Osteoblast (primary cell): Measurements from ENCODE around the gene EML1. TPM values are rescaled to one million over a fixed set of nuclear protein-coding genes. Genes with fewer than 3 reads are reported as not detected.

Source experiments
- DNase-seq: peaks from one replicate; pipeline ENCODE4 v3.0.0; 2011; ENCODE audit warnings: low spot score, mixed read lengths; ENCODE audit not compliant: insufficient read length; ENCODE audit errors: missing footprints
- H2AFZ ChIP-seq: 2 replicates; pipeline ENCODE4 v1.6.0; 2011; ENCODE audit warnings: mild to moderate bottlenecking, low read length
- H3K27ac ChIP-seq: 2 replicates; pipeline ENCODE4 v1.5.1; 2011; ENCODE audit warnings: mild to moderate bottlenecking, low read depth, low read length, moderate library complexity
- H3K27me3 ChIP-seq: 2 replicates; pipeline ENCODE4 v1.6.0; 2012; ENCODE audit warnings: mild to moderate bottlenecking, control low read depth, inconsistent platforms, low read length, moderate library complexity; ENCODE audit not compliant: insufficient read depth
- H3K36me3 ChIP-seq: 2 replicates; pipeline ENCODE4 v1.5.1; 2011; ENCODE audit warnings: mild to moderate bottlenecking, low read length, control low read depth, moderate library complexity; ENCODE audit not compliant: insufficient read depth
- H3K4me1 ChIP-seq: 2 replicates; pipeline ENCODE4 v1.5.1; 2011; ENCODE audit warnings: mild to moderate bottlenecking, low read length, control low read depth, moderate library complexity; ENCODE audit not compliant: insufficient read depth
- H3K4me2 ChIP-seq: 2 replicates; pipeline ENCODE4 v1.6.0; 2011; ENCODE audit warnings: mild to moderate bottlenecking, low read length; ENCODE audit not compliant: insufficient read depth
- H3K4me3 ChIP-seq: fragments of 200-600 bp; sonication (generic); 3 replicates; pipeline ENCODE4 v1.5.1; 2012; ENCODE audit warnings: mild to moderate bottlenecking, low read length, inconsistent platforms; ENCODE audit not compliant: insufficient read depth
- H3K79me2 ChIP-seq: 2 replicates; pipeline ENCODE4 v1.6.0; 2012; ENCODE audit warnings: mild to moderate bottlenecking, low read length, control low read depth, inconsistent platforms; ENCODE audit not compliant: insufficient read depth
- H3K9me3 ChIP-seq: 2 replicates; pipeline ENCODE4 v1.5.1; 2011; ENCODE audit warnings: low read depth, low read length, control low read depth
- H4K20me1 ChIP-seq: 2 replicates; pipeline ENCODE4 v1.6.0; 2012; ENCODE audit warnings: mild to moderate bottlenecking, low read length, control low read depth; ENCODE audit not compliant: insufficient read depth
- CTCF ChIP-seq: IDR thresholded peaks from 2 replicates; pipeline ENCODE4 v1.5.1; 2011; ENCODE audit warnings: mild to moderate bottlenecking, low read depth, low read length, moderate library complexity; ENCODE audit errors: extremely low read depth
- total RNA-seq: library from RNA; depleted of rRNA; stranded (reverse); fragments of >200 nt; gene quantifications from 2 replicates; pipeline ENCODE4 v1.2.3, GENCODE V29; 2012

Gene EML1
- total RNA-seq, 1 donor, result 46.7 TPM

GRCh38 chr14:99907761-99908652 lies 114.8 kb downstream of the EML1 start:
- Histone ChIP-seq H3K9me3 (no peaks in the 10 kb centered on the region), H3K27me3 (no peaks in the 10 kb centered on the region), H2AFZ (no peak overlapping the region), H3K79me2 (no peaks in the 10 kb centered on the region), H3K4me1 (peaks cover 20% of the 10 kb centered on the region), H3K4me2 (no peak overlapping the region), H3K36me3 (peaks cover 17% of the 10 kb centered on the region), H3K4me3 (no peak overlapping the region), H4K20me1 (no peaks in the 10 kb centered on the region), H3K27ac (no peak overlapping the region)
- DNase-seq, result no peak
- no peak for TF ChIP-seq CTCF

GRCh38 chr14:99908653-99909250 lies 115.5 kb downstream of the EML1 start:
- no peak overlapping the region for H3K4me3 ChIP-seq
- peaks cover 20% of the 10 kb centered on the region for H3K4me1 ChIP-seq
- H3K27me3 ChIP-seq, result no peaks in the 10 kb centered on the region
- H3K27ac ChIP-seq, result no peak overlapping the region
- no peak overlapping the region for H2AFZ ChIP-seq
- no peaks in the 10 kb centered on the region for H4K20me1 ChIP-seq
- no peak for DNase-seq
- no peaks in the 10 kb centered on the region for H3K9me3 ChIP-seq
- no peaks in the 10 kb centered on the region for H3K79me2 ChIP-seq
- TF ChIP-seq CTCF, result no peak
- H3K4me2 ChIP-seq, result no peak overlapping the region
- H3K36me3 ChIP-seq, result peaks cover 15% of the 10 kb centered on the region

DNA sequence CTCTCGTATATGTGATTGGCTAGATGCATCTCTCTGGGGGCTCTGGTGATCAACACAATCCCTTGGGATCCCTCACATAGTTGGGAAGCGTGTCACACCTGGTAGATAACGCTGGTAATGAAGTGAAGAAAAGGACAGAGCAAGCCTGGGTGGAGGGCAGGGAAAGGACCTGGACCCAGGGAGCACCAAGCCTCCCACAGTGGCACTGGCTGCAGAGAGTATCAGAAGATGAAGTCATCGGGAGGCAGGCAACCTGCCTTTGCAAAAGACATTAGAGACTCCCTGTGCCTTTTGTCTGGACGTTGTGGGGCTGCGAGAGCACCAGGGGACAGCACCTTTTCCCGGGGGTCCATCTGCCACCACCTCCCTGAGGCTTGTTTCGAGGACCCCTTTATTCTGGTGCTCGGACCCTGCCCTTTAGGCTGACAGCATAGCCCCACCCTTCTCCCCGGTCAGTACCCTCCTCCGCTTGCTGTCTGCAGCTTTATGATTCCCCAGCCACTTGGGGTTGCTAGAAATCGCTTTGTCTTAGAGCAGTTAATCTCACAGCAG lies 116.4 kb downstream of the EML1 start:
- Histone ChIP-seq H2AFZ (no peak overlapping the region), H4K20me1 (no peaks in the 10 kb centered on the region), H3K36me3 (peaks cover 15% of the 10 kb centered on the region), H3K9me3 (no peaks in the 10 kb centered on the region), H3K27me3 (no peaks in the 10 kb centered on the region), H3K4me1 (peaks cover 20% of the 10 kb centered on the region), H3K27ac (no peak overlapping the region), H3K79me2 (no peaks in the 10 kb centered on the region), H3K4me2 (no peak overlapping the region), H3K4me3 (no peak overlapping the region)
- DNase-seq, result peak; percentile 69
- no peak for TF ChIP-seq CTCF
